Type B pancreatic cell (in vitro differentiated cells): ENCODE measurements around the gene FAAH. TPM values are rescaled to one million over a fixed set of nuclear protein-coding genes. Genes with fewer than 3 reads are reported as not detected.
"Not testable (repeated sequence)": the region's sequence is repeated elsewhere in the genome, so short reads cannot be mapped to it uniquely, and the experiment has no call there.

ENCODE experiments used
- DNase-seq: peaks from one replicate; pipeline ENCODE4 v3.0.0; 2021; ENCODE audit warnings: mixed read lengths; ENCODE audit not compliant: unreplicated experiment; ENCODE audit errors: extremely low spot score
- H3K27ac Mint-ChIP-seq: 2 replicates; pipeline ENCODE4 v1.8.0; 2021; ENCODE audit warnings: mild to moderate bottlenecking, mixed read lengths
- H3K27me3 Mint-ChIP-seq: 2 replicates; pipeline ENCODE4 v1.8.0; 2021; ENCODE audit warnings: mixed read lengths
- H3K36me3 Mint-ChIP-seq: 2 replicates; pipeline ENCODE4 v1.8.0; 2021; ENCODE audit warnings: mixed read lengths
- H3K4me1 Mint-ChIP-seq: one replicate; pipeline ENCODE4 v1.8.0; 2021; ENCODE audit warnings: mixed read lengths; ENCODE audit not compliant: unreplicated experiment
- H3K4me3 Mint-ChIP-seq: 2 replicates; pipeline ENCODE4 v1.8.0; 2021; ENCODE audit warnings: mild to moderate bottlenecking, mixed read lengths
- H3K9me3 Mint-ChIP-seq: 2 replicates; pipeline ENCODE4 v1.8.0; 2021; ENCODE audit warnings: mixed read lengths
- CTCF ChIP-seq: fragments of 200-600 bp; sonication (generic); conservative IDR thresholded peaks from 2 replicates; pipeline ENCODE4 v1.5.0; 2021; ENCODE audit warnings: antibody characterized with exemption, mild to moderate bottlenecking
- total RNA-seq: library from RNA; stranded (reverse); gene quantifications from 2 replicates; pipeline ENCODE4 v1.2.1, GENCODE V29; 2021; ENCODE audit warnings: low replicate concordance

The FAAH gene
- total RNA-seq, 1 donor from 2014 or later: 30.8 TPM

- H3K27me3 Mint-ChIP-seq: no peaks in the 10 kb centered on the region
- no peaks in the 10 kb centered on the region for H3K9me3 Mint-ChIP-seq
- H3K36me3 Mint-ChIP-seq: peaks cover 25% of the 10 kb centered on the region
- H3K27ac Mint-ChIP-seq: no peak overlapping the region
- DNase-seq: no peak
- TF ChIP-seq CTCF: no peak
- no peaks in the 10 kb centered on the region for H3K4me1 Mint-ChIP-seq
- no peak overlapping the region for H3K4me3 Mint-ChIP-seq
These were observed 31.0 kb upstream of the FAAH start for GRCh38 chr1:46363121-46363520.

- no peak for TF ChIP-seq CTCF
- H3K4me1 Mint-ChIP-seq: peaks cover 4% of the 10 kb centered on the region
- peaks cover 31% of the 10 kb centered on the region for H3K36me3 Mint-ChIP-seq
- no peaks in the 10 kb centered on the region for H3K9me3 Mint-ChIP-seq
- DNase-seq: no peak
- no peak overlapping the region for H3K27ac Mint-ChIP-seq
- H3K4me3 Mint-ChIP-seq: no peak overlapping the region
- no peaks in the 10 kb centered on the region for H3K27me3 Mint-ChIP-seq
These were observed 29.5 kb upstream of the FAAH start for GRCh38 chr1:46364612-46365011.

GRCh38 chr1:46365796-46366195 lies 28.3 kb upstream of the FAAH start:
- H3K27ac Mint-ChIP-seq, H3K9me3 Mint-ChIP-seq, H3K4me3 Mint-ChIP-seq, H3K27me3 Mint-ChIP-seq, H3K4me1 Mint-ChIP-seq, DNase-seq: not testable (repeated sequence)
- peaks cover 27% of the 10 kb centered on the region for H3K36me3 Mint-ChIP-seq

GRCh38 chr1:46367072-46367471 lies 27.0 kb upstream of the FAAH start:
- DNase-seq: no peak
- peaks cover 22% of the 10 kb centered on the region for H3K36me3 Mint-ChIP-seq
- no peak overlapping the region for H3K4me3 Mint-ChIP-seq
- peaks cover 8% of the 10 kb centered on the region for H3K4me1 Mint-ChIP-seq
- H3K9me3 Mint-ChIP-seq: no peaks in the 10 kb centered on the region
- peak; percentile 25 for TF ChIP-seq CTCF
- H3K27me3 Mint-ChIP-seq: no peaks in the 10 kb centered on the region
- H3K27ac Mint-ChIP-seq: no peak overlapping the region

GRCh38 chr1:46367701-46368100 lies 26.4 kb upstream of the FAAH start:
- not testable (repeated sequence) for DNase-seq, H3K4me3 Mint-ChIP-seq, H3K27ac Mint-ChIP-seq, H3K9me3 Mint-ChIP-seq, H3K27me3 Mint-ChIP-seq
- Mint-ChIP-seq H3K4me1 (peaks cover 12% of the 10 kb centered on the region), H3K36me3 (peaks cover 26% of the 10 kb centered on the region)

GRCh38 chr1:46368791-46369190 lies 25.3 kb upstream of the FAAH start:
- Mint-ChIP-seq H3K4me3 (no peak overlapping the region), H3K9me3 (peaks cover 4% of the 10 kb centered on the region), H3K27me3 (no peaks in the 10 kb centered on the region), H3K27ac (no peak overlapping the region), H3K4me1 (peaks cover 12% of the 10 kb centered on the region), H3K36me3 (peaks cover 26% of the 10 kb centered on the region)
- TF ChIP-seq CTCF: no peak
- DNase-seq: no peak
